Body of pancreas (tissue), 4 donors: Measurements from ENCODE around the gene MRPL50.

Experiments
- CTCF ChIP-seq, 7 experiments: fragments of 450-650 bp in 4 of 7; fragments of 200-600 bp in 3 of 7; sonication (generic) in 3 of 7; IDR thresholded peaks; one replicate each; pipeline ENCODE4 v1.5.1; 2016 to 2019; ENCODE audit warnings: antibody characterized with exemption in 7 of 7
- POLR2A ChIP-seq, 3 donors: fragments of 450-650 bp; IDR thresholded peaks; one replicate each; pipeline ENCODE4 v1.6.1; 2016; ENCODE audit warnings: antibody characterized with exemption in 3 of 3, mild to moderate bottlenecking in 2 of 3

- no peak for TF ChIP-seq CTCF (IDR thresholded peaks at IDR 0.05)
- TF ChIP-seq POLR2A (IDR thresholded peaks at IDR 0.05): no peak
Measured at GRCh38 chr9:101445353-101446029, 47.1 kb upstream of the MRPL50 start.
